Measurements from ENCODE around the gene TMPO. TPM values are rescaled to one million over a fixed set of nuclear protein-coding genes. Genes with fewer than 3 reads are reported as not detected.

Gene TMPO
- total RNA-seq, 2 experiments from 2014 or later = 64.1 to 73.3 TPM

DNA sequence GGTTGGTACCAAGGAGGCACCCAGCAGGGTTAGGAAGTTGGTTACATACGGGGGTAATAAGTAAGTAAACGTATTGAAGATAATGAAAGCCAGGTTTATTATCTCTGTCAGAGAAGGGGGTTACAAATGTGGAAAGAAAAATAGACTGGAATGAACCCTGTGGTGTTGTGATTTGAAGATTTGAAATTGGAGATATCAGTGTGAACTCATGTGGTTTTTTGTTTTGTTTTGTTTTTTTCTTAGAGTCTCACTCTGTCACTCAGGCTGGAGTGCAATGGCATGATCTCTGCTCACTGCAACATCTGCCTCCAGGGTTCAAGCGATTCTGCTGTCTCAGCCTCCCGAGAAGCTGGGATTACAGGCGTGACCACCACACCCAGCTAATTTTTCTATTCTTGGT lies 64.0 kb downstream of the TMPO start:
- POLR2A ChIA-PET = no interaction called here
- DNase-seq (no peak), ATAC-seq (ENCODE audit: poor library complexity) (no peak)
- no peaks in the 10 kb centered on the region for H3K27me3 ChIP-seq (ENCODE audit: control insufficient read depth in 1 of 2, insufficient read depth in 2 of 2, low read length in 2 of 2)
- no peak overlapping the region for H3K4me3 ChIP-seq (ENCODE audit: low read length)
- intact Hi-C loops (cut with DNase I, micrococcal nuclease) = no loop called here
- no peaks in the 10 kb centered on the region for H3K4me1 ChIP-seq (ENCODE audit: insufficient read depth, low read length)
- H3K9me3 ChIP-seq (ENCODE audit: control insufficient read depth in 1 of 2, insufficient read depth in 1 of 2, low read length in 2 of 2) = no peaks in the 10 kb centered on the region
- no peak overlapping the region for H3K27ac ChIP-seq (ENCODE audit: low read depth in 1 of 2, low read length in 2 of 2)
- CTCF ChIA-PET = no interaction called here
- no peaks in the 10 kb centered on the region for H3K36me3 ChIP-seq (ENCODE audit: insufficient read depth, low read length)
- H3K4me3 Mint-ChIP-seq = no peak overlapping the region
- H3K9me3 Mint-ChIP-seq = no peaks in the 10 kb centered on the region
- H3K27ac Mint-ChIP-seq = no peak overlapping the region
- no peaks in the 10 kb centered on the region for H3K4me1 Mint-ChIP-seq (ENCODE audit: low read depth)
- H3K36me3 Mint-ChIP-seq (ENCODE audit: low read depth) = no peaks in the 10 kb centered on the region
- TF ChIP-seq, protein P1, sequence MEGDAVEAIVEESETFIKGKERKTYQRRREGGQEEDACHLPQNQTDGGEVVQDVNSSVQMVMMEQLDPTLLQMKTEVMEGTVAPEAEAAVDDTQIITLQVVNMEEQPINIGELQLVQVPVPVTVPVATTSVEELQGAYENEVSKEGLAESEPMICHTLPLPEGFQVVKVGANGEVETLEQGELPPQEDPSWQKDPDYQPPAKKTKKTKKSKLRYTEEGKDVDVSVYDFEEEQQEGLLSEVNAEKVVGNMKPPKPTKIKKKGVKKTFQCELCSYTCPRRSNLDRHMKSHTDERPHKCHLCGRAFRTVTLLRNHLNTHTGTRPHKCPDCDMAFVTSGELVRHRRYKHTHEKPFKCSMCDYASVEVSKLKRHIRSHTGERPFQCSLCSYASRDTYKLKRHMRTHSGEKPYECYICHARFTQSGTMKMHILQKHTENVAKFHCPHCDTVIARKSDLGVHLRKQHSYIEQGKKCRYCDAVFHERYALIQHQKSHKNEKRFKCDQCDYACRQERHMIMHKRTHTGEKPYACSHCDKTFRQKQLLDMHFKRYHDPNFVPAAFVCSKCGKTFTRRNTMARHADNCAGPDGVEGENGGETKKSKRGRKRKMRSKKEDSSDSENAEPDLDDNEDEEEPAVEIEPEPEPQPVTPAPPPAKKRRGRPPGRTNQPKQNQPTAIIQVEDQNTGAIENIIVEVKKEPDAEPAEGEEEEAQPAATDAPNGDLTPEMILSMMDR (IDR thresholded peaks at IDR 0.05) = no peak
- H3K27me3 Mint-ChIP-seq = no peaks in the 10 kb centered on the region

DNA sequence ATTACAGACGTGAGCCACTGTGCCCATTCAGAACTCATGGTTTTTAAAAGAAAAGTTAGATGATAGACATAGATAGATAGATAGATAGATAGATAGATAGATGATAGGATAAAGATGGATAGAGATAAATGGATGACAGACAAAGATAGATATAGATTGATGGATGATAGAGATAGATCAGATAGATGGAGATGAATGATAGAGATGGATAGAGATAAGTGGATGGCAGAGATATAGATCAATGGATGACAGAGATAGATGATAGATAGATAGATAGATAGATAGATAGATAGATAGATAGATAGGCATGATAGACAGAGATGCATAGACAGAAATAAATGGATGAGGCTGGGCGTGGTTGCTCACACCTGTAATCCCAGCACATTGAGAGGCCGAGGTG lies 64.4 kb downstream of the TMPO start:
- Histone ChIP-seq H3K36me3 (ENCODE audit: insufficient read depth, low read length) (no peaks in the 10 kb centered on the region), H3K27me3 (ENCODE audit: control insufficient read depth in 1 of 2, insufficient read depth in 2 of 2, low read length in 2 of 2) (no peaks in the 10 kb centered on the region), H3K9me3 (ENCODE audit: control insufficient read depth in 1 of 2, insufficient read depth in 1 of 2, low read length in 2 of 2) (no peaks in the 10 kb centered on the region), H3K4me3 (ENCODE audit: low read length) (no peak overlapping the region), H3K4me1 (ENCODE audit: insufficient read depth, low read length) (no peaks in the 10 kb centered on the region), H3K27ac (ENCODE audit: low read depth in 1 of 2, low read length in 2 of 2) (no peak overlapping the region)
- ChIA-PET POLR2A (no interaction called here), CTCF (no interaction called here)
- H3K27me3 Mint-ChIP-seq = no peaks in the 10 kb centered on the region
- DNase-seq = no peak
- H3K9me3 Mint-ChIP-seq = no peaks in the 10 kb centered on the region
- intact Hi-C loops (cut with DNase I, micrococcal nuclease) = no loop called here
- TF ChIP-seq, protein P1 (IDR thresholded peaks at IDR 0.05) = no peak
- no peaks in the 10 kb centered on the region for H3K4me1 Mint-ChIP-seq (ENCODE audit: low read depth)
- no peak overlapping the region for H3K27ac Mint-ChIP-seq
- H3K36me3 Mint-ChIP-seq (ENCODE audit: low read depth) = no peaks in the 10 kb centered on the region
- H3K4me3 Mint-ChIP-seq = no peak overlapping the region
- ATAC-seq (ENCODE audit: poor library complexity) = no peak

DNA sequence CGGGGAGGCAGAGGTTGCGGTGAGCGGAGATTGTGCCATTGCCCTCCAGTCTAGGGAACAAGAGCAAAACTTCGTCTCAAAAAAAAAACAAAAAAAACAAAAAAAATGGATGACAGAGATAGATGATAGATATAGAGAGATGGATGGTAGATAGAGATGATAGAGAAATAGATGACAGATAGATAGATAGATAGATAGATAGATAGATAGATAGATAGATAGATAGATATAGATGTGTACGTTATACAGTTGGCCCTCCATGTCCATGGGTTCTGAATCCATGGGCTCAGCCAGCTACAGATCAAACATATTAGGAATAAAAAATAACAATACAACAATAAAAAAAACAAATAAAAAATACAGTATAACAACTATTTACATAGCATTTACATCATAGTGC lies 65.3 kb downstream of the TMPO start:
- TF ChIP-seq, protein P1 (IDR thresholded peaks at IDR 0.05) = no peak
- POLR2A ChIA-PET = no interaction called here

More for the DNA sequence above, 65.3 kb downstream of the TMPO start:
- Histone ChIP-seq H3K36me3 (ENCODE audit: insufficient read depth, low read length) (no peaks in the 10 kb centered on the region), H3K27me3 (ENCODE audit: control insufficient read depth in 1 of 2, insufficient read depth in 2 of 2, low read length in 2 of 2) (no peaks in the 10 kb centered on the region), H3K4me3 (ENCODE audit: low read length) (no peak overlapping the region), H3K9me3 (ENCODE audit: control insufficient read depth in 1 of 2, insufficient read depth in 1 of 2, low read length in 2 of 2) (no peaks in the 10 kb centered on the region), H3K27ac (ENCODE audit: low read depth in 1 of 2, low read length in 2 of 2) (no peak overlapping the region), H3K4me1 (ENCODE audit: insufficient read depth, low read length) (no peaks in the 10 kb centered on the region)
- Mint-ChIP-seq H3K9me3 (no peaks in the 10 kb centered on the region), H3K36me3 (ENCODE audit: low read depth) (no peaks in the 10 kb centered on the region), H3K4me3 (no peak overlapping the region), H3K27me3 (no peaks in the 10 kb centered on the region), H3K4me1 (ENCODE audit: low read depth) (no peaks in the 10 kb centered on the region), H3K27ac (no peak overlapping the region)
- CTCF ChIA-PET = interaction anchor here (0.7 to 1.0 kb wide), 2 partner anchors 14 to 101 kb away, joined by 3 read pairs; no protein-coding TSS in a partner anchor
- intact Hi-C loops (cut with DNase I, micrococcal nuclease) = no loop called here
- no peak for ATAC-seq (ENCODE audit: poor library complexity)
- DNase-seq = no peak
